ENCODE measurements around the gene ME1.
"Not testable (repeated sequence)": the region's sequence is repeated elsewhere in the genome, so short reads cannot be mapped to it uniquely, and the experiment has no call there.

ME1 gene

DNA sequence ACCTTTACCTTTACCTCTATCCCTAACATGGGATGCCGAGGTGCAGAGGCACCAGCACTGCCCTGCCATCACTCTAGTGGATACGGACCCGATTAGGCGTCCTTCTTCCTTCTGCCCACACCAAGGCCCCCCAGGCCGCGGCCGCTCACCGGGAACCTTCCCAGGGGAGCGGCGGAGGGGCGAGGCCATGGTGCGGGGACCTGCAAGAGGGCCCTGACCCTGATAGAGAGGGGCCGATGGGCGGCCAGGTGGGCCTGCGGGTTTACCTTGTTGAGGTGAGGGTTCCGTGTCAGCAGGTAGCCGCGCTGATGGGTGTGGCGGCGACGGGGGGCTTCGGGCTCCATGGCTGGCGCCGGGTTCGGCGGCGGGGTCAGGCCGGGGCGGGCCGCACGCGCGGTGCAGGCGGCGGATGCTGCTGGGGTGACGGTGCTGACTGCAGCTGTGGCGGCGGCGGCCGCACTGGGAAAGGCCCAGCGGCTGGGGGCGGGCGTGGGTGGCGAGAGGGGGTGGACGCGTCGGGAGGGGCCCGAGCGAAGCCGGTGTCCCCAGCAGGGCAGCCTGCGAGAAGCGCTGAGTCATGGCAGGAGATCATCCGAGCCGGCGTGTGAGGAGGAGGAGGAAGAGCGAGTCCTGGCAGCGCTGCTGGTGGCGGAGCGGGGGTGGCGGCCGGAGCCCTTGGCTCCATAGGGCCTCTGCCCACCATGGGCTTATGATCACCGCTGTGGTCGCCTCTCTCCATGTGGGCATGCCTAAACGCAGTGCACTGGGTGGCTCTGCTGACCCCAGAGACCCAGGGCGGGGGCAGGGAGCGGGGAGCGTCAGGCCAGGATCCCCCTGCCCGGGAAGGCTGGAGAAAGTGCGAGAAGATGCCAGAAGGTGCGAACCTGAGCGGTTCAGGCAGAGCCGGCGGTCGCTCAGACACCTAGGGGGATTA is at the start of gene ME1:
ME1 (minus strand) TSS at position 441 of the 934 bp plus-strand sequence; CDS start at position 344, 97 bp downstream.
- DNase-seq (ENCODE audit: low read depth in 3 of 3) = peak in 2 of 3 donors; percentile 1 to 5

DNA sequence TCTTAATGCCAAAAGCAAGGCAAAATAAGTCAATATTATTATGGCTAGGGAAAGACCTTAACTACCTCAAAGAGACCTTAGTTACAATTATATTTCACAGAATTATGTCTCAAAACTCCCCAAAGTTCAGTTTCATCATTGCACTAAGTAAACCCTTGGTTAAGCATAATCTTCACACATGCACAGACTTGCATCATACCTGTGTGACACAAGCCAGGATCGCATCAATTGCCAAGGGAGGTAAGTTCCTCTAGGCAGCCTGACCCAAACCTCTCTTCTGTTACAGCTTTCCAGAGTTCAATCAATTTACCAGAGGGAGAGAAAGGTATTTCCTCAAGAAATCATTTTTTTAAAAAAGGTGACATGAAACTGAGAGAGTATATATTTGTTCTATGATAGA is 49.6 kb upstream of the ME1 start:
- DNase-seq (ENCODE audit: low read depth in 3 of 3) = no peak

- no peak for DNase-seq (ENCODE audit: low read depth in 3 of 3)
These were observed 48.5 kb upstream of the ME1 start for GRCh38 chr6:83479389-83479788.

DNA sequence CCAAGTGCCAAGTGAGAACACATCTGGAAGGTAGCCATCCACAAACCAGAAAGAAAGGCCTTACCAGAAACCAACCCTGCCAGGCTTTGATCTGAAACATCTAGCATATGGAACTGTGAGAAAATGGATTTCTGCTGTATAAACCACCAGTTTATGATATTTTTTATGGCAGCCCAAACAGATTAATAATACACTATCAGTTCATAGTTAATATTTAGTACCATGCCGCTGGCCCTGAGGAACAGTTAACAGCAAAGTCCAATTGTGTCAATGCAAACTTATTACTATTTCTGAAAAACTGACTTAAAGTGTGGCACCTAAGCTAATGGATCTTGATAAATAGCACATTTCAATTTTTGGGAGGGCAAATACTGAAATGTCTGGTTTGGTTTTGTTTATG is 46.1 kb upstream of the ME1 start:
- no peak for DNase-seq (ENCODE audit: low read depth in 3 of 3)

- DNase-seq (ENCODE audit: low read depth in 3 of 3) = no peak
These were observed 43.5 kb upstream of the ME1 start for GRCh38 chr6:83474309-83474708.

DNA sequence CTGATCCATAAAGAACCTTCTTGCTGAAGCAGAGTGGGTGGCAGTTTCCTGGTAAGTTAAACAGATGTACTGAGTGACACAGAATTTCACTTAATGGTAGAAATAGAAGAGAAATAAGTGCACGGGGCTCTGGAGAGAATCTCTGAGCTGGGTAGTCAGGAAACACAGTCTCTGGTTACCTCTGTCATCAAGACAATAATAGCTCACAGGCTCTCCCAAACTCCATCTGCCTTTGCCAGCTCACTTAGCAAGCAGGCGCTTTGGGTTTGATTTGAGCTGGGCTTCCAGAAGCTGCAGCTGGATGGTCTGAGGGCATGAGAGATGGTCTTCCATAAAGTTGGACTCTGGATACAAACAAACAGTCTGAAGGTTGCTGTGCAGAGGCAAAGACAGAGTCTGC is 41.9 kb upstream of the ME1 start:
- no peak for DNase-seq (ENCODE audit: low read depth in 3 of 3)

GRCh38 chr6:83470587-83470986 is 39.7 kb upstream of the ME1 start:
- DNase-seq (ENCODE audit: low read depth in 3 of 3) = no peak

DNA sequence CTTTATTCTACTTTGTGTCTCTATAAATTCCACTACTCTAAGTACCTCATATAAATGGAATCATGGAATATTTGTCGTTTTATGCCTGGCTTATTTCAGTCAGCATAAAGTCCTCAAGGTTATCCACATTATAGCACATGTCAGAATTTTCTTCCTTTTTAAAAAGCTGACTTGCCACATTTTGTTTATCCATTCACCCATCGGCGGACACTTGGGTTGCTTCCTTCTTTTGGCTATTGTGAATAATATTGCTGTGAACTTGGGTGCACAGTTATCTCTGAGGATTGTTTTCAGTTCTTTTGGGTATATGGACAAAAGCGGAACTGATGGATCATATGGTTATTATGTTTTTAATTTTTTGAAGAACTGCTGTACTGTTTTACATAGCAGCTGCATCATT is 39.1 kb upstream of the ME1 start:
- no peak for DNase-seq (ENCODE audit: low read depth in 3 of 3)

DNA sequence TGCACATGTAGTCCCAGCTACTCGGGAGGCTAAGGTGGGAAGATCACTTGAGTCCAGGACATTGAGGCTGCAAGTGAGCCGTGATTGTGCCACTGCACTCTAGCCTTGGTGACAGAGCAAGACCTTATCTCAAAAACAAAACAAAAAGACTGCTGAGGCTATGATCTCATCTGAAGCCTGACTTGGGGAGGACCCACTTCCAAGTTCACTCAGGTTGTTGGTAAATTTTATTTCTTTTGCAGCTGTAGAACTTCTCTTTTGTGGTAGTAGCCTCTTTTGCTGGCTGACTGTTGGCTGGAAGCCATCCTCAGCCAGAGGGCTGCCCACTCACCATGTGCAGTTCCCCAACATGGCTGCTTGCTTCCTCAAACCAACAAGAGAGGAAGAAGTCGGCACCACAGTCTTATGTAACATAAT is 36.8 kb upstream of the ME1 start:
- DNase-seq (ENCODE audit: low read depth in 3 of 3) = no peak

DNA sequence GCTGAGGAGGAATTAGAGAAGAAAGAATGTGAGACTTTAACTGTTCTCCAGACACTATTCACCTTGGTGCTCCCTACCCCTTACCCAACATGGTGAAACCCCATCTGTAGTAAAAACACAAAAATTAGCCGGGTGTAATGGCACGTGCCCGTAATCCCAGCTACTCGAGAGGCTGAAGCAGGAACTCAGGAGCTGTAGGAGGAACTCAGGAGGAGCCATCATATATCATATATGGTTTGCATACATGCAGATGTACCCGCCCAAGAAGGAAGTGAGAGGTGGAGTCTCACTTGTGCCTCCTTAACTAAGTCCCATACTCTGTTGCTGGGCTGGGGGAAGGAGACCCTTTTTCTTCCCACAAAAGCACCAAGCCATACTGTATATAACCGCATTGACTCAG is 35.5 kb upstream of the ME1 start:
- DNase-seq (ENCODE audit: low read depth in 3 of 3) = no peak

- no peak for DNase-seq (ENCODE audit: low read depth in 3 of 3)
These were observed 33.7 kb upstream of the ME1 start for GRCh38 chr6:83464381-83465140.

DNA sequence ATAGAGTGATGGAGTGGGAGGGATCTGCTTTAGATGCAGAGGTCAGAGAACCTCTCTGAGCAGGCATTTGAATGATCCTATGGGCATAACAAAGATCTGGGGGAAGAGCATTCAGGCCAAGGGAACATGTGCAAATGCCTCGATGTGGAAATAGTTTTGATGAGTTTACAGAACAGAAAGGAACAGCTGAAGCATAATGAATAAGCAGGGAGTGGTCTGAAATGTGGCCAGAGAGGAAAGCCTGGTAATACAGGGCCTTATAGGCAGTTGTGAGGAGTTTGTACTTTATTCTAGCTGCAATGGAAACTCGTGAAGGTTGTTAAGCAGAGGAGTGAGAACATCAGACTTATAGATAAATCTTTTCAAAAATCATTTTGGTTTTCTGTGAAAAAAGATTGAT is 33.0 kb upstream of the ME1 start:
- no peak for DNase-seq (ENCODE audit: low read depth in 3 of 3)

- DNase-seq (ENCODE audit: low read depth in 3 of 3) = no peak
These were observed 31.7 kb upstream of the ME1 start for GRCh38 chr6:83462524-83462923.

DNA sequence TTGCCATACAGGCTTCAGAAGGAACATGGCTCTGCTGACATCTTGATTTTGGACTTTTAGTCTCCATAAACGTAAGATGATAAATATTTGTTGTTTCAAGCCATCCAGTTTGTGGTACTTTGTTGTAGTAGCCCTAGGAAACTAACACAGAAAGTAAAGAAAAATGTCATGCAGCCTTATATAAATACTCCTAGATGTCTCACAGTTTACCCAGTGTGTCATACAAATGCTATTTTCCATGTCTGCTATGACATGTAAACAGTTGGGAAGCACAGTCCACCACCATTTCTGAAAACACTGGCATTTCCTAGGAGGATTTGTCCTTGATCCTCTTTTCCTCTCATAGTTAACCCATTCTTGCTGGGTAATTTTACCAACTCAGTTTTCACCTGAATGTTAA is 30.6 kb upstream of the ME1 start:
- no peak for DNase-seq (ENCODE audit: low read depth in 3 of 3)

DNA sequence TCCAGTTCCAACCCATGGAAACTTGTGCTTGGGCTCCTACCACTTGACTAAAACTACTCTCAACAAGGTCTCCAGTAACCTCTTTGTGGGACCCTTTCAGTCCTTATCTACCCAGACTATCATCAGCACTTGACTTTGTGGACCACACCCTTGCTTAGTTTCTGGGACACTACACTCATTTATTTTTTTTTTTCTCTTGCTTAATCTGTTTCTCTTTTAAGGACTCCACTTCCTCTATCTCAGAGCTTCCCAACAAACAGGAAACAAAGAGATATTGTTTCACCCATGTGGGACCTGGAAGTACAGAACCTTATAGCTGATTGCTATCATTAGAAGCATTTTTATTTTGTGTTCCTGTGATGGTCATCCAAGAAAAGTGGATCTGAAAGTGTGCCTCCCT is 28.8 kb upstream of the ME1 start:
- no peak for DNase-seq (ENCODE audit: low read depth in 3 of 3)

- not testable (repeated sequence) for DNase-seq (ENCODE audit: low read depth in 3 of 3)
These were observed 19.2 kb upstream of the ME1 start for GRCh38 chr6:83450015-83450414.

DNA sequence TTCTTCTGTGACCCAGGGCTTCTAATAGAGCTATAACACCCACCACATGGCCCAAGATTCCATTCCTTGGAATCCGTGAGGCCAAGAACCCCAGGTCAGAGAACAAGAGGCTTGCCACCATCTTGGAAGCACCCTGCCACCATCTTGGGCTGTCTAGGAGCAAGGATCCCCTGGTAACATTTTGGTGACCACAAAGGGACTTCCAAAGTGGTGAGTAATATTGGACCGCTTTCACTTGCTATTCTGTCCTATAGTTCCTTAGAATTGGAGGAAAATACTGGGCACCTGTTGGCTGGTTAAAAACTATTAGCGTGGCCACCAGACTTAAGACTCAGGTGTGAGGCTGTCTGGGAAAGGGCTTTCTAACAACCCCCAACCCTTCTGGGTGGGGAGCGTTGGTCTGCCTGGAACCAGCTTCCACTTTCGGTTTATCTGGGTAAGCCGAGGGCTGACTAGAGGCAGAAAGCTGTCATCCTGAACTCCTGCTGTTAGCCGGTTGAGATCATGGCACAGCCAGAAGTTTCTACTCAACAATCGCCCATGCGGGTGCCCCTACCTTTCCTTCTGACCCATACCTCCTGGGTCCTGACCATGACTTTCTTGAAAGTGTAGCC is 13.3 kb upstream of the ME1 start:
- DNase-seq (ENCODE audit: low read depth in 3 of 3) = not testable (repeated sequence)

- DNase-seq (ENCODE audit: low read depth in 3 of 3) = no peak
These were observed 12.7 kb upstream of the ME1 start for GRCh38 chr6:83443516-83443915.

DNA sequence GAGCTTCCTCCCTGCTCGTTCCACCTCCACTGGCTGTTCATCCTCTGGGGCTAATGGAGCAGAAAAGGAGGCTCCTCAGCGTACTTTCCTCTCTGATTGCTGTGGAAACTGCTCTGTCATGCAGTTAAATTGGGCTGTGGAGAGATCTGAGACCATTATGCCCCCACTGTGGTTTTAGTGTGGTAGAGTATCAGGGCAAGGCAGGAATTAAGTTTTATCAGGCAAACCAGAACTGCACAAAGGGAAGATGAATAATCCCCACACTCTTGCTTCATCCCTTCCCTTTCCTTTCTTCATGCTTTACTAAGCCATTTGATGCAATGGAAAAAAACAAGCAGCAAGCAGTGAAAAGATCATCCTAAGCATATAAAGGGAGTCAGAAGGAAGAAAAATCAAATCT is 11.9 kb upstream of the ME1 start:
- no peak for DNase-seq (ENCODE audit: low read depth in 3 of 3)

DNA sequence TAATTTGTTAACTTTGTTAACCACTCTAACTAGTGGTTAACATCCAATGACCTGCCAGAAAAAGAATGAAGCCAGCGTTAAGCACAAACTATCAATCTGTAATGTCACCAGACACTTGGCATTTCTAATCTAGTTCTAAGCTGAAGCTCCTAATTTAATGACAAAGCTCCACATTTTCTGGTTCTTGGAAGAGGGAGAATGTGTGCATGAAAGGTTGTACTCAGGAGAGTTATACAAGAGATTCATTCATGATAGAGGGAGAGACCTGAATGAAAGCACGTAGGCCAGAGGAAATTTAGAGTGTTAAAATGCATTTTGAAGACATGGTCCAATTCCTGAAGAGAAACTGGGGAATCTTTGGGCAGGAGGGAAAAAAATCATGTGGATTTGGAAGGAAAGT is 8.3 kb upstream of the ME1 start:
- DNase-seq (ENCODE audit: low read depth in 3 of 3) = no peak

DNA sequence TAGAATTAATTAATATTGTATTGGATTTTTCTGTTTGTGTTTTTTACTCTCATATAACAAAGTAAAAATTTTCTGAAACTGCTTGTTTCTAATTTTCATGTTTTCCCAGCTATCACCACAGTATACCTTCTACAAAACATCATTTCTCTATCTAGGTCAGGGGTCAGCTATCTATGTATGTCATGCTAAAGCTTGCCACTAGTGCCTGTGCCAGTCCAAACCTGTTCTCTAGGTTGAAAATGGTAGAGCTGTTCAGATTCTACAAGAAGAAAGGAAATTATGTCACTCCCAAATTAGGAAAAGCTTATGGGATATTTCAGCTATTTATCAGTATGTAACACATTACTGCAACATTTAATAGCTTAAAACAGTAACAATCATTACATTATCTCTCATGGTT is 5.8 kb upstream of the ME1 start:
- no peak for DNase-seq (ENCODE audit: low read depth in 3 of 3)

GRCh38 chr6:83433177-83433576 is 2.3 kb upstream of the ME1 start:
- no peak for DNase-seq (ENCODE audit: low read depth in 3 of 3)

DNA sequence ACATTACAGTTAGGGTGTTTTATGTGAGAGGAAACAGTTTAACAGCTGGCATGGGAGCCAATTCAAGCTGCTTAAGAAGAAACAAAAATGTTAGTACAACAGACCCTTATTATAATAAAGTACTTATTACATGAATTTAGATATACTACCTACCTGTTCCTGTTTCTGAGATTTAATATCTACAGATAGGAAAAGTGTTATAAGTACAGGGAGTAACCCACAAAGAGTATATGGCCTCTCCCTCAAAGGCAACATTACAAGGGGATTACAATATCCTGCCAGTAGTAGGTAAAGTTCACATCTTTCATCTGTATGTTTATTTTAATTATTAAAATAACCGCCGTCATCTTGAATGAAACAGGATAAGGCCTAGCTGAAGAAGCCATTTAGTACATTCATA is 1.8 kb upstream of the ME1 start:
- no peak for DNase-seq (ENCODE audit: low read depth in 3 of 3)
